NCI-H526 treated with DMSO at 0.1 percent for 48 hours (cell line): Measurements from ENCODE around the gene PARP6.
A peak's percentile ranks its signal among the peaks of the same experiment; 100 is the strongest.

Experiments
- DNase-seq: peaks from one replicate; lab custom pipeline; 2025; lab: John Stamatoyannopoulos, UW

PARP6 gene

DNA sequence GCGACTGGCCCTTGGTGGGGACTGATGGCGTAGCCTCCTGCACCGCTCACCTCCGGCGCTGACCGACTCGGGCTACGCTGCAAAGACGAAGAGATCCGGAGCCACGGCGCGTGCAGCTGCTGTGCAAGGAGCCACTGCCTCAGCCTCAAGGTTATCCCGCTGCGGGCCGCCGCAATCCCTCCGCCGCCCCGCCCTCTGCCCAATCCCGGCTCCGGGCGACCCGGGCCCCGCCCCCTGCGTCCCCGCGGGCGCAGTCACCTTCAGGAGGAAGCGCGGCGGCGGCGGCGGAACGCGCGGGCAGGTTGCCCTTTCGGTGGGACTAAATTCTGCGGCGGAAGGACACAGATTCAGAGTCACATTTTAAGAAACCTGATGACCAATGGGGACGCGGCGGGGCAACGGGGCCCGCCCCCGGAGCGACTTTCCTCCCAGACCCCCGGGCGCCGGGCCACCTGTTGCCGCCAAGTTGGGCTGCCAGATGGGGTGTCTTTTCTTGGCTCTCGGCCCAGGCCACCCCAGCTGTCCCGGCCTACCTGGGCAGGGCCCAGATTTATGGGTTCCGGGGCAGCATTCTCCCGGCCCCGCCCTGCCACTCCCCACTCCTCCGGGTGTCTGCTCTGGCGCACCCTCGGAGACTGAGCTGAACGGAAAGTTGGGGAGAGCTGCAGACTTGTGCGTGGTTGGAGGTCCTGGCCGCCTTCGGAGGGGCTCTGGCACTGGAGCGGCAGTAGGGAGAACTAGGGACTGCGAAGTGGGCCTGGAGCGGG lies 41.1 kb downstream of the PARP6 start, which contains the start of gene PKM:
TSS of gene PKM (minus strand) at position 125 of the 767 bp plus-strand sequence. CDS start 12,093 bp downstream, outside the sequence.
- peak; percentile 95 for DNase-seq

DNA sequence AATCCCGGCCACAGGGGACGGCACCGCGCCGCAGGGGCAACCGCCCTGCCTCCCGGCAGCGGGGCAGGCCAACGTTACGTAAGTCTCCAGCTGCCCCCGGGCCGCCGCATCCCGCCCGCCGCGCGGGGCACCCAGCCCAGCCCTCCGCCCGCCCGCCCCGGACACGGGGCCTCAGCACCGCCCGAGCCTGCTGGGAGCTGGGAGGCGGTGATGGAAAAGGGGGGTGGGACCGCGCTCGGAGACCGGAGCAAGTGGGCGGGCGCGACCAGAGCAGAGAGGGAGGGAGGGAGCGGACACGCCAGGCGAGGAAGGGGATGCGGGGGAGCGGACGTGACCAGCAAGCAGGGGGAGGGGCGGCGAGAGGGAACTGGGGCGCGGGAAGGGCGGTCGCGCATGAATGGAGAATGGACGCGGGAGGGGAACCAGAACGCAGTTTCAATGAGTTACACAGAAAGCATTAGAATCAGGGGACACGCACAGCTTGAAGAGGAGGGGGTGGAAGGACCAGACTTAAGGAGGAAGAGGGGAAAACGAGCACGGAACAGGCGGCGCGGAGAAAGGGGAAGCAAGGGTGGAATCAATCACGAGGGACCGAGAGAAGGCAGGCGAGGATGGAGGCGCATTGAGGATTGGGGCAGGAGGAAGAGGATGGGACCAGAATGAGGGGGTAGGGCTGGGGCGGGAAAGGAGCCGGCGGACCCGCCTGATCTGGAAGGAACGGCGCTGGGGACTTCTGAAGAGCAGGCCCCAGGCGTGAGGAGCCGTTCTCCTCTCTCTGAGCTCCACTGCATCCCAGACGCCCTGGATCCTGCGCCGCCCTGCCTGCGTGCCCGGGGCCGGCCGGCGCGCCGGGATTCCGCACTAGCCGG lies 41.9 kb downstream of the PARP6 start:
- peak; percentile 69 for DNase-seq

DNA sequence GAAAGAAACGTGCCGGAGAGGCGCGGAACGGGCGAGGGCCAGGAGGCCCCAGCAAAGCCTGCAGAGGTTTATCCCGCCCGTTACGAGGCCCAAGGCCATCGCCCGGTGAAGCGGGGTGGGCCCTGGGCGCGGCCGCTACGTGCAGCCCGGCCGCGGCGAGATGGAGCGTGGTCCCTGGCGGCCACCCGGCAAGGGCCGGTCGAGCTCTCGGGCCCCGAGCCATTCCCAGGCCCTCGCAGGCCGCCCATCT lies 42.5 kb downstream of the PARP6 start:
- DNase-seq, result no peak

GRCh38 chr15:72229076-72229946 lies 43.0 kb downstream of the PARP6 start:
- DNase-seq, result no peak

DNA sequence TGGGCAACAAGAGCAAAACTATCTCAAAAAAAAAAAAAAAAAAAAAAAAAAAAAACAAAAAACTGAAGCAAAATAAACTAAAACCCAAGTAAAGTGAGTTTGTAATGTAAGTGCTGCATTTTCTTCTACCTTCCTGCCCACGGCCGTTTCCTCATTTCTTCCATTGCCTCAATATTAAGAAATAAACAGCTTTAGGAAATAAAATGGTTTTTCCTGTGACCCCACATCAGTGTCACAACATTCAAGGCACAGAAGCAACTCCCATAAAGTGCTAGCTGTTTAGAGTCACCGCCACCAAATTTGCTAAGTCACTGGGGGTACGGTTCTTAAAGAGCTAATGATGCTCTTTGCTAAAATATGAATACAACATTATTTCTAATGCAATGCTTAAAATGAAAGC lies 44.6 kb downstream of the PARP6 start:
- no peak for DNase-seq

GRCh38 chr15:72227192-72227586 lies 45.2 kb downstream of the PARP6 start:
- no peak for DNase-seq

DNA sequence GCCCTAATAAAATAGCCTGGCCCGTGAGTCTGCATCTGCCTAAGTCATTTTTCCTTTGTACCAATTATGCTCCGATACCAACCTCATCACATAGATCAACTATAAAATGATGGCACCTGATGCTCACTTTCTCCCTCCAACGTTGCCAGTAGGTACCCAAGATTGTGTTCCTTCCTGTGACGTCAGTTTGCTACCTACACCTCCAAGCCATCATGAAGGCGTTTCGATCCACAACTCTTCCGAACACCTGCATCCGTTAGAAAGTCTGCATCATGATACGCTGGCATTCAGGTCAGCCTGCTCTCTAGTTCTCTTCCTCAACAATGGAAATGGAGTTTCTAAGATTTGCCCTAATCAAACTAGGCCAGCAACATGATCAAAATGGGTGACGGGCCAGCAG lies 49.1 kb downstream of the PARP6 start:
- no peak for DNase-seq

GRCh38 chr15:72222393-72222792 lies 50.0 kb downstream of the PARP6 start:
- DNase-seq, result no peak

DNA sequence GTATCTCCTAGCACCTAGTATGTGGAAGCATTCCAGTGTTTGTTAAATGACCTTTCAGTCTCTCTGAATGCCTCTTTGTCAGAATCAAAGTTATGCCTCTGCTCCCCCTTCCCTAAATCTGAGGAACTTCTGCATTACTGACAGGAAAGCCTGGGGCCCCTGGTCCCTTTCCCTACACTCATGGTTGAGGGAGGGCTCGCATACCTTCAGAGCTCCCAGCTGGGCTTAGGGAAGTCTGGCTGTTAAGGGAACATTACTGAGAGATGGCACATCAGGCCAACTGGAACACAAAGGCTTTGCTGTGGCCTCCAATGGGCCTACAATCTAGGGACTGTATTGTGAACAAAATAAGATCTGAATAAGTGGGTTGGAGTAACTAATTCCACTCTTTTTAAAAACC lies 51.7 kb downstream of the PARP6 start:
- no peak for DNase-seq

- DNase-seq, result no peak
Observed at GRCh38 chr15:72217216-72217615, 55.1 kb downstream of the PARP6 start.

- no peak for DNase-seq
Observed at GRCh38 chr15:72216079-72216478, 56.3 kb downstream of the PARP6 start.

- no peak for DNase-seq
Observed at GRCh38 chr15:72207558-72208085, 64.7 kb downstream of the PARP6 start.

DNA sequence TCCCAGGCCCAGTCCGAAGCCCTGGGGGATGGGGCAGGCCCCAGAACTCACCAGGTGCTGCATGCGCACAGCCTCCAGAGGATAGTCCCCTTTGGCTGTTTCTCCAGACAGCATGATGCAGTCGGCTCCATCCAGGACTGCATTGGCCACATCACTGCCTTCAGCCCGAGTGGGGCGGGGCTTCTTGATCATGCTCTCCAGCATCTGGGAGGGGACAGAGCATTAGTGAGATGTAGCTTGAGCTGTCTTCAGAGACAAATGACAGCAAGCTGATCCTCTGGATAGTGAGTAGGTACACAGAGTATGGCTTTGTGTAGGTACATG lies 65.7 kb downstream of the PARP6 start:
- no peak for DNase-seq

GRCh38 chr15:72205896-72206676 lies 66.3 kb downstream of the PARP6 start:
- DNase-seq, result no peak

DNA sequence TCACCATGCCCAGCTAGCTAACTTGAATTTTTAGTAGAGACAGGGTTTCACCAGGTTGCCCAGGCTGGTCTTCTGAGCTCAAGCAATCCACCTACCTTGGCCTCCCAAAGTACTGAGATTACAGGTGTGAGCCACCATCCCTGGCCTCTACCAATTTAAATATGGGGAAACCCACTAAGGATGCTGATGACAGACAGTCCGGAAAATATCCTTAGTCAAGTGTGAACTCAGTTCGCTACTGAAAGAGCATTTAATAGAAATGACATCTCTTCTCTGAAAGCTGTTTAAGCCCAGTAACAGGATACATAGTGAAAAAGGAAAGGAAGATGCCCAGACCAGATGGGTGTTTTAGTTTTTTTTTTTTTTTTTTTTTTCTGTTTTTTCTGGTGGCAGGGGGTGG lies 67.1 kb downstream of the PARP6 start:
- no peak for DNase-seq

GRCh38 chr15:72203507-72203837 lies 68.9 kb downstream of the PARP6 start:
- DNase-seq, result no peak

GRCh38 chr15:72202801-72203506 lies 69.4 kb downstream of the PARP6 start:
- no peak for DNase-seq

GRCh38 chr15:72202302-72202701 lies 70.1 kb downstream of the PARP6 start:
- DNase-seq, result no peak

GRCh38 chr15:72201391-72201921 lies 70.9 kb downstream of the PARP6 start:
- no peak for DNase-seq

GRCh38 chr15:72200395-72201237 lies 71.7 kb downstream of the PARP6 start:
- no peak for DNase-seq
